Measurements from ENCODE around the gene COL28A1. TPM values are rescaled to one million over a fixed set of nuclear protein-coding genes. Genes with fewer than 3 reads are reported as not detected.
A peak's percentile ranks its signal among the peaks of the same experiment; 100 is the strongest.

Gene COL28A1
- total RNA-seq, 3 donors from 2014 or later (not counting 1 experiment from before 2014, with no cell fraction given) = 0.28 to 0.84 (median 0.45) TPM

GRCh38 chr7:7522421-7522820 is 13.3 kb downstream of the COL28A1 start:
- H3K27ac Mint-ChIP-seq = no peak overlapping the region
- no peak for DNase-seq

GRCh38 chr7:7521259-7521658 is 14.4 kb downstream of the COL28A1 start:
- peaks cover 0 to 7% of the 10 kb centered on the region in 2 donors for H3K4me1 Mint-ChIP-seq
- TF ChIP-seq, protein P1, sequence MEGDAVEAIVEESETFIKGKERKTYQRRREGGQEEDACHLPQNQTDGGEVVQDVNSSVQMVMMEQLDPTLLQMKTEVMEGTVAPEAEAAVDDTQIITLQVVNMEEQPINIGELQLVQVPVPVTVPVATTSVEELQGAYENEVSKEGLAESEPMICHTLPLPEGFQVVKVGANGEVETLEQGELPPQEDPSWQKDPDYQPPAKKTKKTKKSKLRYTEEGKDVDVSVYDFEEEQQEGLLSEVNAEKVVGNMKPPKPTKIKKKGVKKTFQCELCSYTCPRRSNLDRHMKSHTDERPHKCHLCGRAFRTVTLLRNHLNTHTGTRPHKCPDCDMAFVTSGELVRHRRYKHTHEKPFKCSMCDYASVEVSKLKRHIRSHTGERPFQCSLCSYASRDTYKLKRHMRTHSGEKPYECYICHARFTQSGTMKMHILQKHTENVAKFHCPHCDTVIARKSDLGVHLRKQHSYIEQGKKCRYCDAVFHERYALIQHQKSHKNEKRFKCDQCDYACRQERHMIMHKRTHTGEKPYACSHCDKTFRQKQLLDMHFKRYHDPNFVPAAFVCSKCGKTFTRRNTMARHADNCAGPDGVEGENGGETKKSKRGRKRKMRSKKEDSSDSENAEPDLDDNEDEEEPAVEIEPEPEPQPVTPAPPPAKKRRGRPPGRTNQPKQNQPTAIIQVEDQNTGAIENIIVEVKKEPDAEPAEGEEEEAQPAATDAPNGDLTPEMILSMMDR (IDR thresholded peaks at IDR 0.05) = no peak
- no peaks in the 10 kb centered on the region for H3K9me3 Mint-ChIP-seq
- no peak for DNase-seq
- intact Hi-C loops (cut with micrococcal nuclease) = loop anchor here (10.0 kb wide), 1 partner anchor 96 kb away; no protein-coding TSS in a partner anchor
- H3K4me3 ChIP-seq (ENCODE audit: low read length) = no peak overlapping the region
- H3K9me3 ChIP-seq (ENCODE audit: control insufficient read depth, insufficient read depth, low read length) = no peaks in the 10 kb centered on the region
- peaks cover 0 to 8% of the 10 kb centered on the region in 2 donors for H3K27me3 Mint-ChIP-seq (ENCODE audit: low read depth in 2 of 2)
- no peaks in the 10 kb centered on the region for H3K36me3 Mint-ChIP-seq
- no peaks in the 10 kb centered on the region for H3K27me3 ChIP-seq (ENCODE audit: control insufficient read depth, insufficient read depth, low read length)
- peak in 1 of 3 donors; percentile 61 for ATAC-seq
- H3K36me3 ChIP-seq (ENCODE audit: control insufficient read depth, insufficient read depth, low read length) = no peaks in the 10 kb centered on the region
- H3K27ac Mint-ChIP-seq = no peak overlapping the region
- no peaks in the 10 kb centered on the region for H3K4me1 ChIP-seq (ENCODE audit: control insufficient read depth, insufficient read depth, low read length)
- WGBS (ENCODE audit: insufficient coverage) = 29% methylated on average over 3 of the region's 3 CpGs
- no peak overlapping the region for H3K4me3 Mint-ChIP-seq
- no peak overlapping the region for H3K27ac ChIP-seq (ENCODE audit: low read length)

More at GRCh38 chr7:7522421-7522820, 13.3 kb downstream of the COL28A1 start:
- peaks cover 3 to 13% of the 10 kb centered on the region in 2 donors for H3K27me3 Mint-ChIP-seq (ENCODE audit: low read depth in 2 of 2)
- no peaks in the 10 kb centered on the region for H3K4me1 ChIP-seq (ENCODE audit: control insufficient read depth, insufficient read depth, low read length)
- no peaks in the 10 kb centered on the region for H3K36me3 Mint-ChIP-seq
- intact Hi-C loops (cut with micrococcal nuclease) = loop anchor here (10.0 kb wide), 1 partner anchor 98 kb away; no protein-coding TSS in a partner anchor
- WGBS (ENCODE audit: insufficient coverage) = 100% methylated on average over 1 of the region's 3 CpGs
- peaks cover 0 to 7% of the 10 kb centered on the region in 2 donors for H3K4me1 Mint-ChIP-seq
- H3K36me3 ChIP-seq (ENCODE audit: control insufficient read depth, insufficient read depth, low read length) = no peaks in the 10 kb centered on the region
- H3K9me3 ChIP-seq (ENCODE audit: control insufficient read depth, insufficient read depth, low read length) = no peaks in the 10 kb centered on the region
- TF ChIP-seq, protein P1 (IDR thresholded peaks at IDR 0.05) = no peak
- H3K27ac ChIP-seq (ENCODE audit: low read length) = no peak overlapping the region
- H3K27me3 ChIP-seq (ENCODE audit: control insufficient read depth, insufficient read depth, low read length) = no peaks in the 10 kb centered on the region
- no peak for ATAC-seq
- no peaks in the 10 kb centered on the region for H3K9me3 Mint-ChIP-seq
- H3K4me3 ChIP-seq (ENCODE audit: low read length) = no peak overlapping the region
- no peak overlapping the region for H3K4me3 Mint-ChIP-seq

GRCh38 chr7:7519528-7519927 is 16.1 kb downstream of the COL28A1 start:
- no peak overlapping the region for H3K27ac ChIP-seq (ENCODE audit: low read length)
- Mint-ChIP-seq H3K27me3 (ENCODE audit: low read depth in 2 of 2) (peaks cover 0 to 8% of the 10 kb centered on the region in 2 donors), H3K9me3 (no peaks in the 10 kb centered on the region), H3K27ac (no peak overlapping the region), H3K36me3 (no peaks in the 10 kb centered on the region), H3K4me1 (peaks cover 0 to 7% of the 10 kb centered on the region in 2 donors), H3K4me3 (no peak overlapping the region)
- TF ChIP-seq, protein P1 (IDR thresholded peaks at IDR 0.05) = no peak
- intact Hi-C loops (cut with micrococcal nuclease) = no loop called here
- WGBS (ENCODE audit: insufficient coverage) = no CpG with 5 or more reads among the region's 2 CpGs
- H3K27me3 ChIP-seq (ENCODE audit: control insufficient read depth, insufficient read depth, low read length) = no peaks in the 10 kb centered on the region
- no peaks in the 10 kb centered on the region for H3K9me3 ChIP-seq (ENCODE audit: control insufficient read depth, insufficient read depth, low read length)
- no peaks in the 10 kb centered on the region for H3K36me3 ChIP-seq (ENCODE audit: control insufficient read depth, insufficient read depth, low read length)
- DNase-seq (no peak), ATAC-seq (no peak)
- H3K4me1 ChIP-seq (ENCODE audit: control insufficient read depth, insufficient read depth, low read length) = no peaks in the 10 kb centered on the region
- H3K4me3 ChIP-seq (ENCODE audit: low read length) = no peak overlapping the region

GRCh38 chr7:7519056-7519455 is 16.6 kb downstream of the COL28A1 start:
- H3K36me3 ChIP-seq (ENCODE audit: control insufficient read depth, insufficient read depth, low read length) = no peaks in the 10 kb centered on the region
- H3K27ac Mint-ChIP-seq = no peak overlapping the region
- no peaks in the 10 kb centered on the region for H3K27me3 ChIP-seq (ENCODE audit: control insufficient read depth, insufficient read depth, low read length)
- no peaks in the 10 kb centered on the region for H3K9me3 ChIP-seq (ENCODE audit: control insufficient read depth, insufficient read depth, low read length)
- intact Hi-C loops (cut with micrococcal nuclease) = no loop called here
- DNase-seq (no peak), ATAC-seq (no peak)
- TF ChIP-seq, protein P1 (IDR thresholded peaks at IDR 0.05) = no peak
- H3K27ac ChIP-seq (ENCODE audit: low read length) = no peak overlapping the region
- no peaks in the 10 kb centered on the region for H3K4me1 ChIP-seq (ENCODE audit: control insufficient read depth, insufficient read depth, low read length)
- H3K9me3 Mint-ChIP-seq = no peaks in the 10 kb centered on the region
- no peak overlapping the region for H3K4me3 Mint-ChIP-seq
- no peaks in the 10 kb centered on the region for H3K36me3 Mint-ChIP-seq
- H3K4me1 Mint-ChIP-seq = peaks cover 0 to 7% of the 10 kb centered on the region in 2 donors
- peaks cover 0 to 8% of the 10 kb centered on the region in 2 donors for H3K27me3 Mint-ChIP-seq (ENCODE audit: low read depth in 2 of 2)
- no peak overlapping the region for H3K4me3 ChIP-seq (ENCODE audit: low read length)
- WGBS (ENCODE audit: insufficient coverage) = 93% methylated on average over 2 of the region's 2 CpGs

Measured in natural killer cell (primary cell).